Erythroblast (primary cell): Measurements from ENCODE around the gene FAF2.

ENCODE experiments used
- DNase-seq, 2 experiments: peaks; one replicate each; lab custom pipeline; 2025; lab: John Stamatoyannopoulos, UW
- GATA1 ChIP-seq: IDR thresholded peaks from 2 replicates; pipeline ENCODE4 v1.6.1; 2011; ENCODE audit warnings: low read depth, mild to moderate bottlenecking, control low read depth, low read length, moderate library complexity
- POLR2A ChIP-seq: IDR thresholded peaks from 2 replicates; pipeline ENCODE4 v1.6.1; 2011; ENCODE audit warnings: mild to moderate bottlenecking, low read length

Gene FAF2

DNA sequence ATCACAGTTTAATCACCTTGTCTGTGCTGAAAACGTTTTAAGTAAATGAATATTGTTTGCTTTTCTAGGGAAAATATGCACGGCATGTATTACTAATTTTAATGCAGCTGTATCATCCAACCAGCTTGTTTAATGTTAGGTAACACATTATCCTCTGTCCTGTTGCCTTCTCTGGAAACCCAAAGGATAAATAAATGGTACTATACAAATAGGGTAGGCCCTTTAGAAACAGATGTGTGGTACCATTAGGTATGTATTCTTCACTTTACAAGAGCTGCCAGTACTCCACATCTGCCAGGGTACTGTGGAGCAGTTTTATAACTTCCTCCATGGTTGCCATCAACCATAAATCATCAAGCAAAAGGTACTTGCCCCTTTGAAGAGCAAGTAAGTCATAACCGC lies 42.9 kb downstream of the FAF2 start:
- no peak for DNase-seq
- TF ChIP-seq GATA1 (no peak), POLR2A (no peak)

- TF ChIP-seq GATA1, result no peak
- TF ChIP-seq POLR2A, result no peak
Observed at GRCh38 chr5:176491901-176492300, 43.7 kb downstream of the FAF2 start.

GRCh38 chr5:176492431-176492830 lies 44.2 kb downstream of the FAF2 start:
- TF ChIP-seq POLR2A (no peak), GATA1 (no peak)
- DNase-seq, result no peak

More at GRCh38 chr5:176491901-176492300, 43.7 kb downstream of the FAF2 start:
- DNase-seq, result no peak

GRCh38 chr5:176497852-176498251 lies 49.7 kb downstream of the FAF2 start:
- TF ChIP-seq GATA1, result no peak
- TF ChIP-seq POLR2A, result no peak
- no peak for DNase-seq

GRCh38 chr5:176499273-176499672 lies 51.1 kb downstream of the FAF2 start:
- TF ChIP-seq GATA1, result no peak
- no peak for DNase-seq

GRCh38 chr5:176500511-176500910 lies 52.3 kb downstream of the FAF2 start:
- TF ChIP-seq GATA1 (no peak), POLR2A (no peak)
- no peak for DNase-seq

GRCh38 chr5:176501333-176501732 lies 53.1 kb downstream of the FAF2 start:
- DNase-seq, result no peak
- TF ChIP-seq GATA1 (no peak), POLR2A (no peak)

- no peak for DNase-seq
- no peak for TF ChIP-seq GATA1
Observed at GRCh38 chr5:176503496-176503895, 55.3 kb downstream of the FAF2 start.

- no peak for DNase-seq
- TF ChIP-seq POLR2A (no peak), GATA1 (no peak)
Observed at GRCh38 chr5:176507911-176508310, 59.7 kb downstream of the FAF2 start.

DNA sequence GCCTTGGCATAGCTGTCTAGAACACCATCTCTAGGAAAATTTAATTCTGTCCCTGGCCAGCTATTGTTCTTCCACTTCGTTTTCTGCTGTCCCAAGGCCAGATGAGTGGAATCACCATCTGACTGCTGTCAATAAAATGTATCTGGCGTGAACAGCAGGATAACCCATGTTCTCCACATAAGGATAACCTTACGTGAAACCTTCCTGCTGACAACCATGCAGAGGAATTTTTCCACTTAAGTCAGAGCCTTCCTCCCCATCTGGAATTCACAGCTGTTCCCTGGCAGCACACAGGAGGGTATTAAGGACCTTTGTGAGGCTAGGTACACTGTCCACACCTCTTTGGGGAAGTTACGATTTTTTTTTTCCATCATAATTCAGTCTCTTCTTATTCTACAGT lies 60.4 kb downstream of the FAF2 start:
- no peak for DNase-seq
- no peak for TF ChIP-seq GATA1
- TF ChIP-seq POLR2A, result no peak

DNA sequence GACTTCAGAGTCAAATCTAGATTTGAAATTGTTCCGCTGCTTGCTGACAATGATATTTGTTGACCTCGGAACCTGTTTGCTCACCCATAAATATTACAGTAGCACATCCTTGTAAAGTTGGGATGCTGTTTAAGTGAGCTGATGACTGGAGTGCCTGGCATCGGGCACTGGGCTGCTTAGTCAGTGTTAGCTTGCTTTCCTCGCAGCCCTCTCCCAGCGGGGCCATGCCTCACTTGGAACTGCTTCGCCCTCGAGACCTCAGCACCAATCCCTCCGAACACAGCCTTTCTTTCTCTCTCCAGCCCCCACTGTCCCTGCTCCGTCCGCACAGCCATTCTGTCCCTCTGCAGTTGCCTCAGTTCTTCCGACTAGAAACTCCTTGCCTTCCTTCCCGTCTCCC lies 65.6 kb downstream of the FAF2 start:
- DNase-seq, result no peak
- TF ChIP-seq GATA1 (no peak), POLR2A (no peak)

DNA sequence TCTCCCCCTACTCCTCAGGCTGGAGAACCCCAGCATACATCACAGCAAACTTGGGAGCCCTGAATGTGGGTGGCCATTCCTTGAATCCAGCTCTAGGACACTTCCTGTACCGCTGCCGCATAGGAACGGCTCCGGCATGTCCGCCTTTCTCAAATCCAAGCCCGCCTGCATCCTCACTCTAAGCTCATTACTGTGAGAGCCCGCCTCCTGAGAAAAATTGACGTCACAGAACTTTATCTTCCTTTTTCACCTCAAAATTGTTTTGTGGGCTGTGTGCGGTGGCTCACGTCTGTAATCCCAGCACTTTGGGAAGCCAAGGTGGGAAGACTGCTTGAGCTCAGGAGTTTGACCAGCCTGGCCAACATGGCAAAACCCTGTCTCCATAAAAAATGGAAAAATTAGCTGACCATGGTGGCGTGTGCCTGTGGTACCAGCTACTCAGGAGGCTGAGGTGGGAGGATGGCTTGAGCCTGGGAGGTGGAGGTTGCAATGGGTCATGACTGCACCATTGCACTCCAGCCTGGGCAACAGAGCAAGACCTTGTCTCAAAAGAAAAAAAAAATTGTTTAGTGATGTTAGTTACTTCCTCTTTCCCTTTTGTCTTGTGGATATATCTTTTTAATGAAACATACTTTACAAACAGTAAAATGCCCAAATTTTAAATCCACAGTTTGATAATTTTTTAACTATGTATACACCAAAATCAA lies 66.2 kb downstream of the FAF2 start:
- TF ChIP-seq GATA1, result no peak
- TF ChIP-seq POLR2A, result no peak
- no peak for DNase-seq

GRCh38 chr5:176515396-176515795 lies 67.2 kb downstream of the FAF2 start:
- no peak for DNase-seq
- no peak for TF ChIP-seq POLR2A
- no peak for TF ChIP-seq GATA1

- TF ChIP-seq GATA1, result no peak
- TF ChIP-seq POLR2A, result no peak
- DNase-seq, result no peak
Observed at GRCh38 chr5:176517053-176517661, 69.0 kb downstream of the FAF2 start.
